Measurements from ENCODE around the gene TCTN3. TPM values are rescaled to one million over a fixed set of nuclear protein-coding genes. Genes with fewer than 3 reads are reported as not detected.

Gene TCTN3
- total and polyA plus RNA-seq, 2 of the 13 experiments (the other 11 are each of a cell fraction or from before 2014, with no cell fraction given) = 53.3 to 60.0 TPM

DNA sequence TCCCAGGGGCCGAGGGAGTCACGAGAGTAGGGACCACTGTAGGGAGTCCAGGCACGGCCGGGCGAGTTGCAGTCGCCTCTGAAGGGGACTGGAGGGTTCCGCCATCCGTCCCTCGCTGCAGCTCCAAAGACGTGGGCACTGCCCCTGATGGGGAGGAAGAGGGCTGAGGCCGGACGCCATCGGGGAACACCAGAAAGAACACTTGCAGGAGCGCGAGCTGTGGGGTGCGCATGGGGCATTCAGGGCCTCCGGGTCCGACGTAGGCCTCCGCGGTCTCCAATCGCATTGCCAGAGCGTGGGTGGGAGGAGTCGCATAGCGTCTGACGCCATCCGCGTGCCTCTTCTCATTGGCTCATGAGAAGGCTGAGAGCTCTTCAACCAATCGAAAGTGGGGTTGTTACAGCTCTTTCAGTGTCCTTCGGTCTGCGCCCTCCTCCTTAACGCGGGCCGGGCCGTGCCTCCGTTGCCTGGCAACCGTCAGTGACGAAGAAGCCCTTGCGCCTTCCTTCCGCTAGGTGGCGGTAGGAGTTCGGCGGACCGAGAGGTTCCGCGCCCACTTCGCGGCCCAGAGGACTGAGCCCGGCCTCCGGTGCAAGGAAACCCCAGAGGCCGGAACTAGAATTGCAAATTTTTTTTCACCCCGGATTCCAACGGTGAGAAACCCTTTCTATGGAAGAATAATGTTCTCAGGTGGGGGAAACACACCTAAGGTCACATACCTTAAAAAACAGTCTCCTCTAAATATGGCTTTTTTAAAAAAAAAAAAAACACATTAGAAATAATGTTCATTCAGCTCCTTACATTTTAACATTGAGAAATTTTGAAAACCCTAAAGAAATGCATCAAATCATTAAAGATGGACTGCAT is at the start of gene TCTN3 (continued):
- TF ChIP-seq ZNF136 (CRISPR knock-in tag; IDR thresholded peaks at IDR 0.05; ENCODE audit: low read depth) = peak; percentile 80; the same call in 1 of the 2 replicates
- TF ChIP-seq, protein P1, sequence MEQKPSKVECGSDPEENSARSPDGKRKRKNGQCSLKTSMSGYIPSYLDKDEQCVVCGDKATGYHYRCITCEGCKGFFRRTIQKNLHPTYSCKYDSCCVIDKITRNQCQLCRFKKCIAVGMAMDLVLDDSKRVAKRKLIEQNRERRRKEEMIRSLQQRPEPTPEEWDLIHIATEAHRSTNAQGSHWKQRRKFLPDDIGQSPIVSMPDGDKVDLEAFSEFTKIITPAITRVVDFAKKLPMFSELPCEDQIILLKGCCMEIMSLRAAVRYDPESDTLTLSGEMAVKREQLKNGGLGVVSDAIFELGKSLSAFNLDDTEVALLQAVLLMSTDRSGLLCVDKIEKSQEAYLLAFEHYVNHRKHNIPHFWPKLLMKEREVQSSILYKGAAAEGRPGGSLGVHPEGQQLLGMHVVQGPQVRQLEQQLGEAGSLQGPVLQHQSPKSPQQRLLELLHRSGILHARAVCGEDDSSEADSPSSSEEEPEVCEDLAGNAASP (CRISPR knock-in tag; IDR thresholded peaks at IDR 0.05; ENCODE audit: borderline replicate concordance) = 0 out of 2 replicates have a peak, but pooled peaks have one; percentile 40
- TF ChIP-seq POLR2AphosphoS5 (IDR thresholded peaks at IDR 0.05; ENCODE audit: low read depth, low read length) = peak; percentile 88
- TF ChIP-seq ZNF670 (CRISPR knock-in tag; IDR thresholded peaks at IDR 0.05; ENCODE audit: borderline replicate concordance) = no peak
- TF ChIP-seq, protein P2, sequence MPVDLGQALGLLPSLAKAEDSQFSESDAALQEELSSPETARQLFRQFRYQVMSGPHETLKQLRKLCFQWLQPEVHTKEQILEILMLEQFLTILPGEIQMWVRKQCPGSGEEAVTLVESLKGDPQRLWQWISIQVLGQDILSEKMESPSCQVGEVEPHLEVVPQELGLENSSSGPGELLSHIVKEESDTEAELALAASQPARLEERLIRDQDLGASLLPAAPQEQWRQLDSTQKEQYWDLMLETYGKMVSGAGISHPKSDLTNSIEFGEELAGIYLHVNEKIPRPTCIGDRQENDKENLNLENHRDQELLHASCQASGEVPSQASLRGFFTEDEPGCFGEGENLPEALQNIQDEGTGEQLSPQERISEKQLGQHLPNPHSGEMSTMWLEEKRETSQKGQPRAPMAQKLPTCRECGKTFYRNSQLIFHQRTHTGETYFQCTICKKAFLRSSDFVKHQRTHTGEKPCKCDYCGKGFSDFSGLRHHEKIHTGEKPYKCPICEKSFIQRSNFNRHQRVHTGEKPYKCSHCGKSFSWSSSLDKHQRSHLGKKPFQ (CRISPR knock-in tag; IDR thresholded peaks at IDR 0.05; ENCODE audit: insufficient replicate concordance) = no peak
- TF ChIP-seq CHCHD3 (CRISPR knock-in tag; IDR thresholded peaks at IDR 0.05) = no peak
- TF ChIP-seq, protein P3, sequence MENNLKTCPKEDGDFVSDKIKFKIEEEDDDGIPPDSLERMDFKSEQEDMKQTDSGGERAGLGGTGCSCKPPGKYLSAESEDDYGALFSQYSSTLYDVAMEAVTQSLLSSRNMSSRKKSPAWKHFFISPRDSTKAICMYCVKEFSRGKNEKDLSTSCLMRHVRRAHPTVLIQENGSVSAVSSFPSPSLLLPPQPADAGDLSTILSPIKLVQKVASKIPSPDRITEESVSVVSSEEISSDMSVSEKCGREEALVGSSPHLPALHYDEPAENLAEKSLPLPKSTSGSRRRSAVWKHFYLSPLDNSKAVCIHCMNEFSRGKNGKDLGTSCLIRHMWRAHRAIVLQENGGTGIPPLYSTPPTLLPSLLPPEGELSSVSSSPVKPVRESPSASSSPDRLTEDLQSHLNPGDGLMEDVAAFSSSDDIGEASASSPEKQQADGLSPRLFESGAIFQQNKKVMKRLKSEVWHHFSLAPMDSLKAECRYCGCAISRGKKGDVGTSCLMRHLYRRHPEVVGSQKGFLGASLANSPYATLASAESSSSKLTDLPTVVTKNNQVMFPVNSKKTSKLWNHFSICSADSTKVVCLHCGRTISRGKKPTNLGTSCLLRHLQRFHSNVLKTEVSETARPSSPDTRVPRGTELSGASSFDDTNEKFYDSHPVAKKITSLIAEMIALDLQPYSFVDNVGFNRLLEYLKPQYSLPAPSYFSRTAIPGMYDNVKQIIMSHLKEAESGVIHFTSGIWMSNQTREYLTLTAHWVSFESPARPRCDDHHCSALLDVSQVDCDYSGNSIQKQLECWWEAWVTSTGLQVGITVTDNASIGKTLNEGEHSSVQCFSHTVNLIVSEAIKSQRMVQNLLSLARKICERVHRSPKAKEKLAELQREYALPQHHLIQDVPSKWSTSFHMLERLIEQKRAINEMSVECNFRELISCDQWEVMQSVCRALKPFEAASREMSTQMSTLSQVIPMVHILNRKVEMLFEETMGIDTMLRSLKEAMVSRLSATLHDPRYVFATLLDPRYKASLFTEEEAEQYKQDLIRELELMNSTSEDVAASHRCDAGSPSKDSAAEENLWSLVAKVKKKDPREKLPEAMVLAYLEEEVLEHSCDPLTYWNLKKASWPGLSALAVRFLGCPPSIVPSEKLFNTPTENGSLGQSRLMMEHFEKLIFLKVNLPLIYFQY (CRISPR knock-in tag; IDR thresholded peaks at IDR 0.05; ENCODE audit: borderline replicate concordance) = peak; percentile 95; the same call in 1 of the 2 replicates
- peak; percentile 80; the same call in 1 of the 2 replicates for TF ChIP-seq ZNF614 (CRISPR knock-in tag; IDR thresholded peaks at IDR 0.05; ENCODE audit: borderline replicate concordance)
- TF ChIP-seq ZNF501 (CRISPR knock-in tag; IDR thresholded peaks at IDR 0.05) = peak; percentile 81; the same call in 1 of the 2 replicates
- peak; percentile 76; the same call in 1 of the 2 replicates for TF ChIP-seq ZNF556 (CRISPR knock-in tag; IDR thresholded peaks at IDR 0.05; ENCODE audit: borderline replicate concordance)
- TF ChIP-seq, protein P4, sequence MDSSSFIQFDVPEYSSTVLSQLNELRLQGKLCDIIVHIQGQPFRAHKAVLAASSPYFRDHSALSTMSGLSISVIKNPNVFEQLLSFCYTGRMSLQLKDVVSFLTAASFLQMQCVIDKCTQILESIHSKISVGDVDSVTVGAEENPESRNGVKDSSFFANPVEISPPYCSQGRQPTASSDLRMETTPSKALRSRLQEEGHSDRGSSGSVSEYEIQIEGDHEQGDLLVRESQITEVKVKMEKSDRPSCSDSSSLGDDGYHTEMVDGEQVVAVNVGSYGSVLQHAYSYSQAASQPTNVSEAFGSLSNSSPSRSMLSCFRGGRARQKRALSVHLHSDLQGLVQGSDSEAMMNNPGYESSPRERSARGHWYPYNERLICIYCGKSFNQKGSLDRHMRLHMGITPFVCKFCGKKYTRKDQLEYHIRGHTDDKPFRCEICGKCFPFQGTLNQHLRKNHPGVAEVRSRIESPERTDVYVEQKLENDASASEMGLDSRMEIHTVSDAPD (CRISPR knock-in tag; IDR thresholded peaks at IDR 0.05) = no peak
- TF ChIP-seq KDM3A (CRISPR knock-in tag; IDR thresholded peaks at IDR 0.05; ENCODE audit: low read depth) = peak; percentile 86
- no peak for TF ChIP-seq NONO (IDR thresholded peaks at IDR 0.05)
- peak; percentile 39; the same call in 1 of the 2 replicates for TF ChIP-seq NONO (CRISPR knock-in tag; conservative IDR thresholded peaks at IDR 0.05)
- no peak for TF ChIP-seq U2AF1 (optimal IDR thresholded peaks at IDR 0.05; ENCODE audit: low read depth, low read length)
- TF ChIP-seq, protein P5, sequence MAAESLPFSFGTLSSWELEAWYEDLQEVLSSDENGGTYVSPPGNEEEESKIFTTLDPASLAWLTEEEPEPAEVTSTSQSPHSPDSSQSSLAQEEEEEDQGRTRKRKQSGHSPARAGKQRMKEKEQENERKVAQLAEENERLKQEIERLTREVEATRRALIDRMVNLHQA (CRISPR knock-in tag; IDR thresholded peaks at IDR 0.05) = no peak
- TF ChIP-seq REPIN1 (CRISPR knock-in tag; IDR thresholded peaks at IDR 0.05; ENCODE audit: borderline replicate concordance, low read depth) = peak; percentile 94
- TF ChIP-seq RAD51 (IDR thresholded peaks at IDR 0.05; ENCODE audit: borderline replicate concordance) = no peak

Measured in HepG2 (cell line).